ENCODE data around the gene EGFR.

Gene EGFR

GRCh38 chr7:55237156-55237893, 218.5 kb downstream of the EGFR start:
- no peak overlapping the region for H3K4me3 Mint-ChIP-seq
- peaks cover 8% of the 10 kb centered on the region for H3K27me3 Mint-ChIP-seq
- H3K36me3 Mint-ChIP-seq: no peaks in the 10 kb centered on the region
- no peaks in the 10 kb centered on the region for H3K4me1 Mint-ChIP-seq (ENCODE audit: low read depth)
- H3K9me3 Mint-ChIP-seq (ENCODE audit: low read depth): no peaks in the 10 kb centered on the region
- H3K27ac Mint-ChIP-seq: no peak overlapping the region

- Mint-ChIP-seq H3K4me1 (ENCODE audit: low read depth) (no peaks in the 10 kb centered on the region), H3K9me3 (ENCODE audit: low read depth) (no peaks in the 10 kb centered on the region), H3K36me3 (no peaks in the 10 kb centered on the region), H3K27me3 (peaks cover 4% of the 10 kb centered on the region), H3K27ac (no peak overlapping the region), H3K4me3 (no peak overlapping the region)
Measured at GRCh38 chr7:55239406-55239805, 220.6 kb downstream of the EGFR start.

- no peaks in the 10 kb centered on the region for H3K4me1 Mint-ChIP-seq (ENCODE audit: low read depth)
- H3K9me3 Mint-ChIP-seq (ENCODE audit: low read depth): no peaks in the 10 kb centered on the region
- H3K36me3 Mint-ChIP-seq: no peaks in the 10 kb centered on the region
- H3K4me3 Mint-ChIP-seq: no peak overlapping the region
- no peak overlapping the region for H3K27ac Mint-ChIP-seq
- peaks cover 2% of the 10 kb centered on the region for H3K27me3 Mint-ChIP-seq
Measured at GRCh38 chr7:55240418-55241142, 221.8 kb downstream of the EGFR start.

GRCh38 chr7:55241958-55242357, 223.1 kb downstream of the EGFR start:
- Mint-ChIP-seq H3K9me3 (ENCODE audit: low read depth) (no peaks in the 10 kb centered on the region), H3K4me3 (no peak overlapping the region), H3K27ac (no peak overlapping the region), H3K36me3 (no peaks in the 10 kb centered on the region), H3K27me3 (peaks cover 2% of the 10 kb centered on the region), H3K4me1 (ENCODE audit: low read depth) (no peaks in the 10 kb centered on the region)

- H3K36me3 Mint-ChIP-seq: no peaks in the 10 kb centered on the region
- H3K27ac Mint-ChIP-seq: no peak overlapping the region
- H3K9me3 Mint-ChIP-seq (ENCODE audit: low read depth): no peaks in the 10 kb centered on the region
- no peak overlapping the region for H3K4me3 Mint-ChIP-seq
- peaks cover 2% of the 10 kb centered on the region for H3K27me3 Mint-ChIP-seq
- no peaks in the 10 kb centered on the region for H3K4me1 Mint-ChIP-seq (ENCODE audit: low read depth)
Measured at GRCh38 chr7:55242613-55243012, 223.8 kb downstream of the EGFR start.

GRCh38 chr7:55244006-55244745, 225.4 kb downstream of the EGFR start:
- Mint-ChIP-seq H3K27ac (no peak overlapping the region), H3K9me3 (ENCODE audit: low read depth) (no peaks in the 10 kb centered on the region), H3K4me3 (no peak overlapping the region), H3K27me3 (peaks cover 2% of the 10 kb centered on the region), H3K36me3 (no peaks in the 10 kb centered on the region), H3K4me1 (ENCODE audit: low read depth) (no peaks in the 10 kb centered on the region)

GRCh38 chr7:55245271-55245723, 226.5 kb downstream of the EGFR start:
- no peaks in the 10 kb centered on the region for H3K36me3 Mint-ChIP-seq
- no peak overlapping the region for H3K27ac Mint-ChIP-seq
- H3K27me3 Mint-ChIP-seq: no peaks in the 10 kb centered on the region
- H3K4me1 Mint-ChIP-seq (ENCODE audit: low read depth): no peaks in the 10 kb centered on the region
- no peaks in the 10 kb centered on the region for H3K9me3 Mint-ChIP-seq (ENCODE audit: low read depth)
- no peak overlapping the region for H3K4me3 Mint-ChIP-seq

- peaks cover 2% of the 10 kb centered on the region for H3K27me3 Mint-ChIP-seq
- H3K9me3 Mint-ChIP-seq (ENCODE audit: low read depth): no peaks in the 10 kb centered on the region
- H3K27ac Mint-ChIP-seq: no peak overlapping the region
- H3K36me3 Mint-ChIP-seq: no peaks in the 10 kb centered on the region
- no peak overlapping the region for H3K4me3 Mint-ChIP-seq
- H3K4me1 Mint-ChIP-seq (ENCODE audit: low read depth): no peaks in the 10 kb centered on the region
Measured at GRCh38 chr7:55246171-55246570, 227.4 kb downstream of the EGFR start.

- no peaks in the 10 kb centered on the region for H3K36me3 Mint-ChIP-seq
- H3K27ac Mint-ChIP-seq: no peak overlapping the region
- H3K27me3 Mint-ChIP-seq: peaks cover 6% of the 10 kb centered on the region
- no peaks in the 10 kb centered on the region for H3K4me1 Mint-ChIP-seq (ENCODE audit: low read depth)
- no peak overlapping the region for H3K4me3 Mint-ChIP-seq
- no peaks in the 10 kb centered on the region for H3K9me3 Mint-ChIP-seq (ENCODE audit: low read depth)
Measured at GRCh38 chr7:55247428-55247827, 228.6 kb downstream of the EGFR start.

- H3K36me3 Mint-ChIP-seq: no peaks in the 10 kb centered on the region
- no peaks in the 10 kb centered on the region for H3K4me1 Mint-ChIP-seq (ENCODE audit: low read depth)
- H3K9me3 Mint-ChIP-seq (ENCODE audit: low read depth): no peaks in the 10 kb centered on the region
- H3K27me3 Mint-ChIP-seq: peaks cover 14% of the 10 kb centered on the region
- no peak overlapping the region for H3K4me3 Mint-ChIP-seq
- no peak overlapping the region for H3K27ac Mint-ChIP-seq
Measured at GRCh38 chr7:55248526-55248925, 229.7 kb downstream of the EGFR start.

GRCh38 chr7:55249332-55249731, 230.5 kb downstream of the EGFR start:
- H3K36me3 Mint-ChIP-seq: no peaks in the 10 kb centered on the region
- no peaks in the 10 kb centered on the region for H3K9me3 Mint-ChIP-seq (ENCODE audit: low read depth)
- H3K4me1 Mint-ChIP-seq (ENCODE audit: low read depth): no peaks in the 10 kb centered on the region
- H3K4me3 Mint-ChIP-seq: no peak overlapping the region
- H3K27ac Mint-ChIP-seq: no peak overlapping the region
- H3K27me3 Mint-ChIP-seq: peaks cover 21% of the 10 kb centered on the region

GRCh38 chr7:55250313-55250712, 231.5 kb downstream of the EGFR start:
- Mint-ChIP-seq H3K4me1 (ENCODE audit: low read depth) (peaks cover 5% of the 10 kb centered on the region), H3K27me3 (peaks cover 21% of the 10 kb centered on the region), H3K4me3 (no peak overlapping the region)

GRCh38 chr7:55251313-55251712, 232.5 kb downstream of the EGFR start:
- H3K9me3 Mint-ChIP-seq (ENCODE audit: low read depth): no peaks in the 10 kb centered on the region
- H3K4me3 Mint-ChIP-seq: no peak overlapping the region
- H3K36me3 Mint-ChIP-seq: no peaks in the 10 kb centered on the region
- H3K27ac Mint-ChIP-seq: no peak overlapping the region
- H3K4me1 Mint-ChIP-seq (ENCODE audit: low read depth): peaks cover 9% of the 10 kb centered on the region
- peaks cover 25% of the 10 kb centered on the region for H3K27me3 Mint-ChIP-seq

More at GRCh38 chr7:55250313-55250712, 231.5 kb downstream of the EGFR start:
- Mint-ChIP-seq H3K36me3 (no peaks in the 10 kb centered on the region), H3K9me3 (ENCODE audit: low read depth) (no peaks in the 10 kb centered on the region), H3K27ac (no peak overlapping the region)

- Mint-ChIP-seq H3K27me3 (peaks cover 29% of the 10 kb centered on the region), H3K4me3 (no peak overlapping the region), H3K27ac (no peak overlapping the region), H3K36me3 (no peaks in the 10 kb centered on the region), H3K9me3 (ENCODE audit: low read depth) (no peaks in the 10 kb centered on the region), H3K4me1 (ENCODE audit: low read depth) (peaks cover 11% of the 10 kb centered on the region)
Measured at GRCh38 chr7:55251911-55252310, 233.1 kb downstream of the EGFR start.

- Mint-ChIP-seq H3K27ac (no peak overlapping the region), H3K4me3 (no peak overlapping the region), H3K4me1 (ENCODE audit: low read depth) (peaks cover 11% of the 10 kb centered on the region), H3K27me3 (peaks cover 29% of the 10 kb centered on the region), H3K36me3 (no peaks in the 10 kb centered on the region), H3K9me3 (ENCODE audit: low read depth) (no peaks in the 10 kb centered on the region)
Measured at GRCh38 chr7:55252386-55252785, 233.6 kb downstream of the EGFR start.
